NCI-H187 (cell line): ENCODE data around the gene SYNE1.
"Not testable (repeated sequence)": the region's sequence is repeated elsewhere in the genome, so short reads cannot be mapped to it uniquely, and the experiment has no call there.

Experiments used
- DNase-seq, 2 experiments: peaks; one replicate each; lab custom pipeline; 2025; lab: John Stamatoyannopoulos, UW

SYNE1 gene

GRCh38 chr6:152571089-152571488 lies 66.1 kb downstream of the SYNE1 start:
- no peak for DNase-seq

GRCh38 chr6:152566103-152566875 lies 70.9 kb downstream of the SYNE1 start:
- no peak for DNase-seq

- no peak for DNase-seq
Observed at GRCh38 chr6:152563177-152563576, 74.0 kb downstream of the SYNE1 start.

- not testable (repeated sequence) for DNase-seq
Observed at GRCh38 chr6:152558798-152559197, 78.4 kb downstream of the SYNE1 start.

GRCh38 chr6:152557502-152557901 lies 79.7 kb downstream of the SYNE1 start:
- DNase-seq: no peak

GRCh38 chr6:152554851-152555250 lies 82.3 kb downstream of the SYNE1 start:
- no peak for DNase-seq

- no peak for DNase-seq
Observed at GRCh38 chr6:152552616-152553209, 84.4 kb downstream of the SYNE1 start.

- no peak for DNase-seq
Observed at GRCh38 chr6:152543519-152543918, 93.6 kb downstream of the SYNE1 start.

GRCh38 chr6:152540381-152540780 lies 96.8 kb downstream of the SYNE1 start:
- DNase-seq: no peak

GRCh38 chr6:152534541-152534940 lies 102.6 kb downstream of the SYNE1 start:
- no peak for DNase-seq

- no peak for DNase-seq
Observed at GRCh38 chr6:152532556-152533422, 104.4 kb downstream of the SYNE1 start.

GRCh38 chr6:152531659-152532058 lies 105.5 kb downstream of the SYNE1 start:
- DNase-seq: no peak

GRCh38 chr6:152529369-152529768 lies 107.8 kb downstream of the SYNE1 start:
- DNase-seq: no peak

GRCh38 chr6:152514120-152514519 lies 123.0 kb downstream of the SYNE1 start:
- DNase-seq: not testable (repeated sequence)

- no peak for DNase-seq
Observed at GRCh38 chr6:152509916-152510315, 127.2 kb downstream of the SYNE1 start.

- no peak for DNase-seq
Observed at GRCh38 chr6:152508477-152508876, 128.7 kb downstream of the SYNE1 start.

GRCh38 chr6:152503546-152503945 lies 133.6 kb downstream of the SYNE1 start:
- DNase-seq: no peak

GRCh38 chr6:152502421-152503188 lies 134.6 kb downstream of the SYNE1 start:
- DNase-seq: no peak

GRCh38 chr6:152499931-152500330 lies 137.2 kb downstream of the SYNE1 start:
- no peak for DNase-seq

GRCh38 chr6:152496731-152497130 lies 140.4 kb downstream of the SYNE1 start:
- DNase-seq: no peak

- not testable (repeated sequence) for DNase-seq
Observed at GRCh38 chr6:152495456-152495855, 141.7 kb downstream of the SYNE1 start.

- DNase-seq: not testable (repeated sequence)
Observed at GRCh38 chr6:152492281-152492680, 144.9 kb downstream of the SYNE1 start.
